ENCODE data around the gene REST. TPM values are rescaled to one million over a fixed set of nuclear protein-coding genes. Genes with fewer than 3 reads are reported as not detected.

The REST gene
- total and polyA plus RNA-seq, 9 of the 15 experiments (the other 6 are each of a cell fraction or from before 2014, with no cell fraction given) = 2.9 to 24.0 (median 19.2) TPM

DNA sequence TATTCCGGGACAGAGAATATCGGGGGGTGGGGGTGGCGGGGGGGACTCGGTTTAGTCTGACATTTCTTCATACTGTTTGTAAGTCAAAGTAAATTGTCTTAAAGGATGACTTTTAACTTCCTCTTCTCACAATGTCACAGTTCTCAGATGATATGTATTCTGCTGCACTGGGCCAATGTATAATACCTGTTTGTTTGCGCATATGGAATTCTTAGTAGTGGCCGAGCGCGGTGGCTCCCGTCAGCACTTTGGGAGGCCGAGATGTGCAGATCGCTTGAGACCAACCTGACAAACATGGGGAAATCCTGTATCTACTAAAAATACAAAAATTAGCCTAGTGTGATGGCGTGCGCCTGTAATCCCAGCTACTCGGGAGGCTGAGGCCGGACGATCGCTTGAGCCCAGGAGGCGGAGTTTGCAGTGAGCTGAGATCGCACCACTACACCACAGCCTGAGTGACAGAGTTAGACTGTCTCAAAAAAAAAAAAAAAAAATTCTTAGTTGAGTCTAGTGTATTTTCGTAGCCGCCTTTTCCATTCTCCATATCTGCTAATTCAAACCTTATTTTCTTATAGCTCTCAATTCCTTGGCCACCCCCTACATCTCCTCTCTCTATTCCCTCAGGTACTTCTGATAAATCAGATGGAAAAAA, 71.8 kb downstream of the REST start (continued):
- TF ChIP-seq, protein P1, sequence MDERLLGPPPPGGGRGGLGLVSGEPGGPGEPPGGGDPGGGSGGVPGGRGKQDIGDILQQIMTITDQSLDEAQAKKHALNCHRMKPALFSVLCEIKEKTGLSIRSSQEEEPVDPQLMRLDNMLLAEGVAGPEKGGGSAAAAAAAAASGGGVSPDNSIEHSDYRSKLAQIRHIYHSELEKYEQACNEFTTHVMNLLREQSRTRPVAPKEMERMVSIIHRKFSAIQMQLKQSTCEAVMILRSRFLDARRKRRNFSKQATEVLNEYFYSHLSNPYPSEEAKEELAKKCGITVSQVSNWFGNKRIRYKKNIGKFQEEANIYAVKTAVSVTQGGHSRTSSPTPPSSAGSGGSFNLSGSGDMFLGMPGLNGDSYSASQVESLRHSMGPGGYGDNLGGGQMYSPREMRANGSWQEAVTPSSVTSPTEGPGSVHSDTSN (CRISPR knock-in tag; IDR thresholded peaks at IDR 0.05; ENCODE audit: low read depth) = no peak
- TF ChIP-seq, protein P1 (tag; conservative IDR thresholded peaks at IDR 0.05; ENCODE audit: low read depth) = peak; percentile 64; the same call in 1 of the 2 replicates
- TF ChIP-seq TAF1 (IDR thresholded peaks at IDR 0.05; ENCODE audit: control insufficient read depth, extremely low read depth, insufficient read depth, low read length, severe bottlenecking) (peak; percentile 38), YY1 (IDR thresholded peaks at IDR 0.05; ENCODE audit: borderline replicate concordance in 1 of 3, control insufficient read depth in 1 of 3, extremely low read depth in 1 of 3, insufficient read depth in 3 of 3, insufficient read length in 1 of 3, insufficient replicate concordance in 2 of 3, low read depth in 1 of 3, low read length in 2 of 3) (peak in 1 of 3 experiments; percentile 51)
- TF ChIP-seq, protein P2, sequence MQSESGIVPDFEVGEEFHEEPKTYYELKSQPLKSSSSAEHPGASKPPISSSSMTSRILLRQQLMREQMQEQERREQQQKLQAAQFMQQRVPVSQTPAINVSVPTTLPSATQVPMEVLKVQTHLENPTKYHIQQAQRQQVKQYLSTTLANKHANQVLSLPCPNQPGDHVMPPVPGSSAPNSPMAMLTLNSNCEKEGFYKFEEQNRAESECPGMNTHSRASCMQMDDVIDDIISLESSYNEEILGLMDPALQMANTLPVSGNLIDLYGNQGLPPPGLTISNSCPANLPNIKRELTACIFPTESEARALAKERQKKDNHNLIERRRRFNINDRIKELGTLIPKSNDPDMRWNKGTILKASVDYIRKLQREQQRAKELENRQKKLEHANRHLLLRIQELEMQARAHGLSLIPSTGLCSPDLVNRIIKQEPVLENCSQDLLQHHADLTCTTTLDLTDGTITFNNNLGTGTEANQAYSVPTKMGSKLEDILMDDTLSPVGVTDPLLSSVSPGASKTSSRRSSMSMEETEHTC (IDR thresholded peaks at IDR 0.05) = no peak
- TF ChIP-seq, protein P3, sequence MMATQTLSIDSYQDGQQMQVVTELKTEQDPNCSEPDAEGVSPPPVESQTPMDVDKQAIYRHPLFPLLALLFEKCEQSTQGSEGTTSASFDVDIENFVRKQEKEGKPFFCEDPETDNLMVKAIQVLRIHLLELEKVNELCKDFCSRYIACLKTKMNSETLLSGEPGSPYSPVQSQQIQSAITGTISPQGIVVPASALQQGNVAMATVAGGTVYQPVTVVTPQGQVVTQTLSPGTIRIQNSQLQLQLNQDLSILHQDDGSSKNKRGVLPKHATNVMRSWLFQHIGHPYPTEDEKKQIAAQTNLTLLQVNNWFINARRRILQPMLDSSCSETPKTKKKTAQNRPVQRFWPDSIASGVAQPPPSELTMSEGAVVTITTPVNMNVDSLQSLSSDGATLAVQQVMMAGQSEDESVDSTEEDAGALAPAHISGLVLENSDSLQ (IDR thresholded peaks at IDR 0.05) = peak; percentile 89

Data from K562 (cell line).